Bronchial epithelial cell (primary cell): ENCODE results near the gene SDCCAG8. TPM values are rescaled to one million over a fixed set of nuclear protein-coding genes. Genes with fewer than 3 reads are reported as not detected.

Source experiments
- DNase-seq: peaks from one replicate; pipeline ENCODE4 v3.0.0-alpha.2; 2010; ENCODE audit warnings: low read depth
- FAIRE-seq: peaks from 2 replicates; lab custom pipeline; 2011; peaks lifted over from hg19 to GRCh38; lab: Jason Lieb, UNC
- H3K27me3 ChIP-seq: 2 replicates; pipeline ENCODE4 v1.5.1; 2011; ENCODE audit warnings: low read length; ENCODE audit not compliant: control insufficient read depth, insufficient read depth
- H3K36me3 ChIP-seq: 2 replicates; pipeline ENCODE4 v1.5.1; 2011; ENCODE audit warnings: low read length; ENCODE audit not compliant: control insufficient read depth, insufficient read depth
- H3K4me3 ChIP-seq: 2 replicates; pipeline ENCODE4 v1.5.1; 2011; ENCODE audit warnings: mild to moderate bottlenecking, low read depth, low read length, control low read depth
- total RNA-seq: library from RNA; depleted of rRNA; stranded (reverse); fragments of >200 nt; gene quantifications from 2 replicates; pipeline ENCODE4 v1.2.1, GENCODE V29; 2014
- TF ChIP-seq, protein P1 (sequence below): IDR thresholded peaks from 2 replicates; pipeline ENCODE4 v1.5.1; 2011; ENCODE audit warnings: mild to moderate bottlenecking, moderate library complexity, low read length, control low read depth, inconsistent platforms; ENCODE audit not compliant: insufficient read depth, severe bottlenecking

The SDCCAG8 gene
- total RNA-seq, 1 donor from 2014 or later: 32.4 TPM

DNA sequence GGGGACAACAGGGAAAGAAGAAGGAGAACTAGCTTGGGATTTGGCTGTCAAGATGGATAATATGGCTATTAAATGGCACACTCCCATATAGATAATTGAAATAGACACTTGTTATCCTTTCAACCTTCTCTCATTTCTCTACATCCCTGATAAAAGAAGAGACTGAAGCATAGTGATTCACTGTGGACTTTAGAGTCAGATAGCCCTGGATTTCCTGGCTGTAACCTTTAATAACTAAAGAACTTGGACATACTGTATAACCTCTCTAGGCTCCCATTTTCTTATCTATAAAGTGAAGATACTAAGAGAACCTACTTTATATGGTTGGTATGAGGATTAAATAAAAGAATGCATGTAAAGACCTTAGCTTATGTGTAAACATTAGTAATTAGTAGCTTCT is 152.6 kb downstream of the SDCCAG8 start:
- H3K4me3 ChIP-seq: no peak overlapping the region
- no peak for DNase-seq
- FAIRE-seq: no peak
- H3K27me3 ChIP-seq: no peaks in the 10 kb centered on the region
- H3K36me3 ChIP-seq: no peaks in the 10 kb centered on the region
- TF ChIP-seq, protein P1, sequence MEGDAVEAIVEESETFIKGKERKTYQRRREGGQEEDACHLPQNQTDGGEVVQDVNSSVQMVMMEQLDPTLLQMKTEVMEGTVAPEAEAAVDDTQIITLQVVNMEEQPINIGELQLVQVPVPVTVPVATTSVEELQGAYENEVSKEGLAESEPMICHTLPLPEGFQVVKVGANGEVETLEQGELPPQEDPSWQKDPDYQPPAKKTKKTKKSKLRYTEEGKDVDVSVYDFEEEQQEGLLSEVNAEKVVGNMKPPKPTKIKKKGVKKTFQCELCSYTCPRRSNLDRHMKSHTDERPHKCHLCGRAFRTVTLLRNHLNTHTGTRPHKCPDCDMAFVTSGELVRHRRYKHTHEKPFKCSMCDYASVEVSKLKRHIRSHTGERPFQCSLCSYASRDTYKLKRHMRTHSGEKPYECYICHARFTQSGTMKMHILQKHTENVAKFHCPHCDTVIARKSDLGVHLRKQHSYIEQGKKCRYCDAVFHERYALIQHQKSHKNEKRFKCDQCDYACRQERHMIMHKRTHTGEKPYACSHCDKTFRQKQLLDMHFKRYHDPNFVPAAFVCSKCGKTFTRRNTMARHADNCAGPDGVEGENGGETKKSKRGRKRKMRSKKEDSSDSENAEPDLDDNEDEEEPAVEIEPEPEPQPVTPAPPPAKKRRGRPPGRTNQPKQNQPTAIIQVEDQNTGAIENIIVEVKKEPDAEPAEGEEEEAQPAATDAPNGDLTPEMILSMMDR: no peak

DNA sequence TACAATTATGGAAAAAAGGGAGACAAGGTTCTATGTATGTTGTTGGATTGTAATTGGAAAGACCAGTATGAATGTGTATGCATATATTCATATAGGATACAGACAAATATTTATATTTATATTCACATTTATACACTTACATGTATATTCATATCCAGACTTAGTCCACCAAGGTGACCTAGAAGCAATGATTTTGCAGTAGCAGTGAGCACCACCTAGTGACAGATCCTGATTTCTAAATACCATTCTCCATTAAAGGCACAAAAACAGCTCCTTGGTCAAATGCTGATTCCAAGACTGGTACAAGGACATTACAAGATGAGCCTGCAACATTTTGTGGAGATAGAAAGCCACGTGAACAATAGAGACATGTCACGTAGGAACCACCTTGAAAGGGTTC is 153.4 kb downstream of the SDCCAG8 start:
- FAIRE-seq: no peak
- no peak overlapping the region for H3K4me3 ChIP-seq
- TF ChIP-seq, protein P1: peak; percentile 2

DNA sequence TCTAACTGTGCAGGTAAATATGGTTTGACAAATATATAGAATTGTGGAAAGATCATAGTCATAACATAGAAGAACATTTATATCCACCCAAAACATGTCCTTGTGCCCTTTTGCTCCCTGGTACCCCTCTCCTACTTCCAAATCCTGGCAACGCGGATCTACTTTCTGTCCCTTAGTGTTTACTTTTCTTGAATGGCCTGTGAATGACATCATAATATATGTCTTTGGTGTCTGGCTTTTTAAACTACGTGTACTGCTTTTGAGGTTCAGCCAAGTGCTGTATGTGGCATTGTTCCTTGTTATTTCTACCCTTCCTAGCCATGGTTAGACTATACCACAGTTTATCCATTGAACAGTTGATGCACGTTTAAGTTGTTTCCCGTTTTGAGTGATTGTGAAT is 155.6 kb downstream of the SDCCAG8 start:
- Histone ChIP-seq H3K27me3 (no peaks in the 10 kb centered on the region), H3K36me3 (peaks cover 6% of the 10 kb centered on the region), H3K4me3 (no peak overlapping the region)
- TF ChIP-seq, protein P1: no peak
- DNase-seq: no peak
- no peak for FAIRE-seq

More for the DNA sequence above, 153.4 kb downstream of the SDCCAG8 start:
- DNase-seq: no peak
- H3K36me3 ChIP-seq: no peaks in the 10 kb centered on the region
- no peaks in the 10 kb centered on the region for H3K27me3 ChIP-seq

DNA sequence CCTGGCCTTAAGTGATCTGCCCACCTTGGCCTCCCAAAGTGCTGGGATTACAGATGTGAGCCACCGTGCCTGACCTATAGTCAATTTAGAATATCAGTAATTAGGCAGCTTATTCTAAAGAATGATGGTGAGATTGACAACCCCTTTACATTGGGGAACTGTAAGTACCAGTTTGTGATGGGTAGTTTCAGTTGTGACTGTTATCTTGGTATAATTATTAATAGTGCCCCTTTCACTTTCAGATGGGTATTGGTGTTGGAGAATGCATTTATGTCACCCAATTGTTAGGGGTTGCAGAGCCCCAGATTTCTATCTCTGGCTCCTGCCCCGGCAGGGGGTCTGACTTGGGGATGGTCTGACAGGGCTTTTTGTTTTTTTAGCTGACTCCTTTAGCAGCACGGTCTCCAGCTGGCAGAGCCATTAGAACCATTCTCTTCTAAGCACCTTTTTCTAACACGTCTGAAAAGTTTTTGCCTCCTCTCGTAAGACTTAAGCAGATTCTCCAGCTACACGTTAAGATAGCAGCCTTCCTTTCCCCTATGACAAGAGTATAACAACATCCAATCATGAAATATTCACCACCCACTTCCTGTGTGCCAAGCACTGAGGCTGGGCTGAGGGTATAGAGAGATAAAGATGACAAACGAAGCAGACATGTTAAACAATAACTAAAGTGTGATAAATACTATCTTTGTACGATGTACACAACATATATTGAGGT is 157.8 kb downstream of the SDCCAG8 start:
- no peak for FAIRE-seq
- TF ChIP-seq, protein P1: no peak
- Histone ChIP-seq H3K4me3 (no peak overlapping the region), H3K27me3 (no peaks in the 10 kb centered on the region), H3K36me3 (peaks cover 6% of the 10 kb centered on the region)
- DNase-seq: no peak

DNA sequence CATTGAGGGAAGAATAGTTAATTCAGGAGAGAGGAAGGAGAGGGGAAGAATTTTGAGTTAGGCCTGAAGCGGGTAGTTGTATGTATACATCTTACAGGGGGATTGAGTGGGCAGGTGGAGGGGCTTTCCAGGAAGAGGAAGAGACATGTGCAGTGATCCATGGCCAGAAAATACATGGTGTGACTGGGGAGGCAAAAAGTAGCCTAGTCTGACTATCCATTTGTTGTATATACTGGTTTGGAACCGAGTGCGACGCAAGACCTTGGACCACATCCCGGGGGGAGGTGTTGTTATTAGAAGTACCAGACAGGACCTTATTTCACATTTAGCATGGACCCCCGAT is 158.3 kb downstream of the SDCCAG8 start:
- TF ChIP-seq, protein P1: no peak
- Histone ChIP-seq H3K4me3 (no peak overlapping the region), H3K27me3 (no peaks in the 10 kb centered on the region), H3K36me3 (peaks cover 6% of the 10 kb centered on the region)
- FAIRE-seq (no peak), DNase-seq (no peak)
